OCI-LY7 (cell line): Measurements from ENCODE around the gene BCL2L13.

Source experiments
- CTCF ChIP-seq: fragments of 200-600 bp; sonication (generic); conservative IDR thresholded peaks from 2 replicates; pipeline ENCODE4 v1.5.1; 2014; ENCODE audit warnings: mild to moderate bottlenecking, antibody characterized with exemption, low read length, moderate library complexity, mixed read lengths
- EZH2phosphoT487 ChIP-seq: fragments of 200-600 bp; sonication (generic); IDR thresholded peaks from 2 replicates; pipeline ENCODE4 v1.6.1; 2018; ENCODE audit warnings: low read depth, borderline replicate concordance, mild to moderate bottlenecking, mixed run types, antibody characterized with exemption, low read length, moderate library complexity, mixed read lengths

GRCh38 chr22:17744430-17744829 lies 105.9 kb downstream of the BCL2L13 start:
- TF ChIP-seq CTCF (no peak), EZH2phosphoT487 (no peak)
